ENCODE measurements around the gene PLCD1. TPM values are rescaled to one million over a fixed set of nuclear protein-coding genes. Genes with fewer than 3 reads are reported as not detected.

PLCD1 gene
- total RNA-seq, 1 donor from 2014 or later: 20.7 TPM

DNA sequence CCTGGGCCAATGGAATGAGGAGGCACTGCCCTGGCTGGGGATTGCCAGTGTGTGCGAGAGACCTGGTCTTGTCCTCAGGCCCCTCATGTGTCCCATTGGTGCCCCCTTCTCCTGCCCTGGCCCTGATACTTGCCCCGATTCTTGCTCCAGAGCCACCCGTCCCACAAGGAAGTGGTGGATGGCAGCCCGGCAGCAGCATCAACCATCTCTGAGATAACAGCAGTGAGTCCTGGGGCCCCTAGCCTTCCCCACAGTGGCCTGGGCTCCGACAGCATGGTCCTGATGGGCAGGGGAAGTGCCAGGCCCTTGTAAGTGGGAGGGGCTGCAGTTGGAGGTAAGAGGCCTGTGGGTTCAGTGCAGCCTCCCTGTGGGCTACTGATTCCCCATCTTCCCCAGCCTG lies 23.4 kb downstream of the PLCD1 start:
- H3K4me3 Mint-ChIP-seq: no peak overlapping the region
- H3K4me1 Mint-ChIP-seq: peaks cover 4% of the 10 kb centered on the region
- no peaks in the 10 kb centered on the region for H3K27me3 Mint-ChIP-seq (ENCODE audit: low read depth)
- no peak for DNase-seq (ENCODE audit: low spot score in 2 of 2, unreplicated experiment in 2 of 2)
- TF ChIP-seq, protein P1, sequence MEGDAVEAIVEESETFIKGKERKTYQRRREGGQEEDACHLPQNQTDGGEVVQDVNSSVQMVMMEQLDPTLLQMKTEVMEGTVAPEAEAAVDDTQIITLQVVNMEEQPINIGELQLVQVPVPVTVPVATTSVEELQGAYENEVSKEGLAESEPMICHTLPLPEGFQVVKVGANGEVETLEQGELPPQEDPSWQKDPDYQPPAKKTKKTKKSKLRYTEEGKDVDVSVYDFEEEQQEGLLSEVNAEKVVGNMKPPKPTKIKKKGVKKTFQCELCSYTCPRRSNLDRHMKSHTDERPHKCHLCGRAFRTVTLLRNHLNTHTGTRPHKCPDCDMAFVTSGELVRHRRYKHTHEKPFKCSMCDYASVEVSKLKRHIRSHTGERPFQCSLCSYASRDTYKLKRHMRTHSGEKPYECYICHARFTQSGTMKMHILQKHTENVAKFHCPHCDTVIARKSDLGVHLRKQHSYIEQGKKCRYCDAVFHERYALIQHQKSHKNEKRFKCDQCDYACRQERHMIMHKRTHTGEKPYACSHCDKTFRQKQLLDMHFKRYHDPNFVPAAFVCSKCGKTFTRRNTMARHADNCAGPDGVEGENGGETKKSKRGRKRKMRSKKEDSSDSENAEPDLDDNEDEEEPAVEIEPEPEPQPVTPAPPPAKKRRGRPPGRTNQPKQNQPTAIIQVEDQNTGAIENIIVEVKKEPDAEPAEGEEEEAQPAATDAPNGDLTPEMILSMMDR (IDR thresholded peaks at IDR 0.05; ENCODE audit: unreplicated experiment): no peak
- no peaks in the 10 kb centered on the region for H3K9me3 Mint-ChIP-seq
- no peak overlapping the region for H3K27ac Mint-ChIP-seq
- peaks cover 7% of the 10 kb centered on the region for H3K36me3 Mint-ChIP-seq

DNA sequence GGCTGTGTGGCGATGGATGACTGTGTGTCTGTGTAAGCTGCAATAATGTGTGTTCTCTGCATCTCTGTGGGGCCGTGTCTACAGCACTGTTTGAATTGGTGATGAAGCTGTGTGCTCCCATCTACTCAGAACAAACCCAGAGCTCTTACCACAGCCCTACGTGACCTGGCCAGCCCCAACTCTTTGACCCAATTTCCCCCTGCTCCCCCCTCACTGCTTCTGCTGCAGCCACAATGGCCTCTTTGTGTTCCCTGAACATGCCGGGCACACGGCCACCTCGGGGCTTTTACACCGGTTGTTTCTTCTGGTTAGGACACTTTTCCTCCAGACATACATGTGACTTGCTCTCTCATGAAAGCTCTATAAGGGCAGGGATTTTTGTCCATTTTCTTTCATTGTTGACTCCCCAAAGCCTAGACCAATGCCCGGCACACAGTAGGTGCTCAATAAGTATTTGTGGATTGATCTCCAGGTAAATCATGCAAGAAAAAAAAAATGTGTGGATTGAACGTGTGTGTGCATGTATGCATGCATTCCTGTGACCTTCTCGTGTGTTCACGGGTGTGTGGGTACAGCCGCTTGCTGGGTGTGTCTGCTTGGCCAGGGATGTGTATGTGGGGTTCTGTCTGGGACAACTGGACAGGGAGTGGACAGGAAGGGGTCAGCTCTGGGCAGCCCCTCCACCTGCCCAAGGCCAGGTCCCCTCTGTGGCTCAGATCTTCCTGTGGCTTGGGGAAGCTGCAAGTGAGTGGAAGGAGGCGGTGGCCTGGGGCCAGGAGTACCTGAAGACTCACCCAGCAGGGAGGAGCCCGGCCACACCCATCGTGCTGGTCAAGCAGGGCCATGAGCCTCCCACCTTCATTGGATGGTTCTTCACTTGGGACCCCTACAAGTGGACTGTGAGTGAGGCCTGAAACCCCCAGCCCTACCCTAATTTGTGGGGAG lies 24.1 kb downstream of the PLCD1 start:
- H3K27ac Mint-ChIP-seq: no peak overlapping the region
- no peaks in the 10 kb centered on the region for H3K9me3 Mint-ChIP-seq
- peaks cover 4% of the 10 kb centered on the region for H3K4me1 Mint-ChIP-seq
- peaks cover 7% of the 10 kb centered on the region for H3K36me3 Mint-ChIP-seq
- no peak overlapping the region for H3K4me3 Mint-ChIP-seq
- no peak for DNase-seq (ENCODE audit: low spot score in 2 of 2, unreplicated experiment in 2 of 2)
- TF ChIP-seq, protein P1 (IDR thresholded peaks at IDR 0.05; ENCODE audit: unreplicated experiment): no peak
- H3K27me3 Mint-ChIP-seq (ENCODE audit: low read depth): no peaks in the 10 kb centered on the region

DNA sequence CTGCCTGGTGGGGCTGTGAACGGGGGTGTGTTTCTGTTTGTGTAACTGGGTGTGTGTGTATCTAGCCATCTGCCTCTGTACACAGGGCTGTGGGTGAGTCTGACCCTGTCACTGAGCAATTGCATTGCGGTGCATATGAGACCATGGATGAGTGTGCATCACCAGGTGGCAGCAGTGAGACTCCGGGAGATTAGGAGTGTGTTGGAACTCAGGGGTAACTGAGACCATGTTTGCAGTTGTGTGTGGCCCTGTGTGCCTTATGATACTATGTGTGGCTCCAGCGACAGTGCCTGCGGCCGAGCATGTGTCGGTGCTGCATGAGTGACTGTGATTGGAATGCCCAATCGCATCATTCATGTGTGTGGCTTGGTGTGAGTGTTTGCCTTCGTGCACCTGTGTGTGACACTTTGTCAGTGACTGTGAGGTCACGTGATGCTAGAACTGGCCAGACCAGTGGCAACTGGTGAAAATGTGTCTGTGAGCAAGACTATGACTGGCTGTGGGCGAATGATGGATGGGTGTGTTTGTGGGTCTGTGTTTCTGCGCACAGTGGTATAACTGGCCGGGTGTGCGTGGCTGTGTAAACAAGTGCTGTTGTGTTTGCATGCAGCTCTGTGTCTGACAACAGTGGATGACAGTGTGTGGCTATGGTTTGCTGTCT lies 24.9 kb downstream of the PLCD1 start:
- Mint-ChIP-seq H3K9me3 (no peaks in the 10 kb centered on the region), H3K4me3 (no peak overlapping the region), H3K27me3 (ENCODE audit: low read depth) (no peaks in the 10 kb centered on the region), H3K27ac (no peak overlapping the region), H3K4me1 (peaks cover 4% of the 10 kb centered on the region), H3K36me3 (peaks cover 8% of the 10 kb centered on the region)
- no peak for DNase-seq (ENCODE audit: low spot score in 2 of 2, unreplicated experiment in 2 of 2)
- TF ChIP-seq, protein P1 (IDR thresholded peaks at IDR 0.05; ENCODE audit: unreplicated experiment): peak; percentile 30

DNA sequence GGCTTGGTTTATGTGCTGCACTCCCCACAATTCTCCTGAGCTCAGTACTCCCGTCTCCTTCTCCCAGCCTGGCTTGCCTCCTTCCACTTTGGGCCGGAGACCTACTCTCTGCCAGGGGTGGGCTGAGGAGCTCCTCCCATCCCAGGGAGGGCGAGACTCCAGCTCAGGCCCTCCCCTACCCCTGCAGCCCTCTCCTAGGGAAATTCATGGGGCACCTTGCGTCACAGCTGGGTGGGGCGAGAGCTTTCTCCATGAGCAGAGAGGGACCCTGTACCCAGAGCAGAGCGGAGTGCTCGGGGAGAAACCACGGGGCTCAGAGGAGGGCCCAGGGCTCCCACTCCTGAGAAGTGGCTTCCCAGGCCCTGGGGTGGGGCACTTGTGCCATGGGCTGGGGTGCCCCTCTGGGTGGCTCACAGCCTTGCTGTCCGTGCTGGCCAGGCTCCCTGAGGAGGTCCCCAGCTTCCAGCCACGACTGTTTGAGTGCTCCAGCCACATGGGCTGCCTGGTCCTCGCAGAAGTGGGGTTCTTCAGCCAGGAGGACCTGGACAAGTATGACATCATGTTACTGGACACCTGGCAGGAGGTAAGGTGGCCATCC lies 25.5 kb downstream of the PLCD1 start:
- peaks cover 8% of the 10 kb centered on the region for H3K4me1 Mint-ChIP-seq
- DNase-seq (ENCODE audit: low spot score in 2 of 2, unreplicated experiment in 2 of 2): no peak
- H3K9me3 Mint-ChIP-seq: no peaks in the 10 kb centered on the region
- H3K36me3 Mint-ChIP-seq: peaks cover 8% of the 10 kb centered on the region
- no peak overlapping the region for H3K27ac Mint-ChIP-seq
- H3K4me3 Mint-ChIP-seq: no peak overlapping the region
- no peaks in the 10 kb centered on the region for H3K27me3 Mint-ChIP-seq (ENCODE audit: low read depth)
- TF ChIP-seq, protein P1 (IDR thresholded peaks at IDR 0.05; ENCODE audit: unreplicated experiment): no peak

DNA sequence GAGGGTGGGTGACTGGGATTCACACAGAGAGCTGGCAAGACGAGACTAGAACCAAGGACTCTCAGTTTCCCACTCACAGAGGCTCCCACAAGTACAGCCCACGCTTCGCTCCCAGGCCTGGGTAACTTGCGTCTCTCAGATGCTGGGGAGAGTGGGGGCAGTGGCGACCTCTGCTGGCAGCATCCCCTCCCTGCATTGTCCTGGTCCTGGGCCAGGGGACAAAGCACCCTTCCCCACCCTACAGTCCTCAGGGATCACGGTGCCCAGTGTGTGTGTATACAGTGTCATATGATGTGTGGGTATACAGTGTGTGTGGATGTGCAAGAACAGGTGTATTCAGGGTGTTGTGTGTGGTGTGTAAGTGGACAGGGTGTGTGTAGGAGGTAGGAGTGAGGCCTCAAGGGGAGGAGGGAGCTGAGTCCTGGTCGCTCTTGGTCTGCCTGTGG lies 26.0 kb downstream of the PLCD1 start:
- TF ChIP-seq, protein P1 (IDR thresholded peaks at IDR 0.05; ENCODE audit: unreplicated experiment): peak; percentile 47
- Mint-ChIP-seq H3K4me1 (peaks cover 12% of the 10 kb centered on the region), H3K9me3 (no peaks in the 10 kb centered on the region), H3K27me3 (ENCODE audit: low read depth) (no peaks in the 10 kb centered on the region), H3K36me3 (peaks cover 8% of the 10 kb centered on the region), H3K27ac (no peak overlapping the region), H3K4me3 (no peak overlapping the region)
- DNase-seq (ENCODE audit: low spot score in 2 of 2, unreplicated experiment in 2 of 2): peak in 1 of 2 experiments; percentile 73
